PC-3 (cell line): ENCODE data around the gene SENP3. TPM values are rescaled to one million over a fixed set of nuclear protein-coding genes. Genes with fewer than 3 reads are reported as not detected.
A peak's percentile ranks its signal among the peaks of the same experiment; 100 is the strongest.

Experiments
- ATAC-seq: fragments of 200-7000 bp; cut with Tn5 transposase; 2 replicates; pipeline ENCODE4 v1.9.1; 2020; ENCODE audit warnings: mild to moderate bottlenecking, moderate library complexity
- BruUV-seq: library from RNA; stranded (reverse); fragments of 400-500 nt; replicated peaks from 2 replicates; lab custom pipeline; 2021; lab: Mats Ljungman, UMichigan
- CTCF ChIA-PET: fragments of 300-600 bp; sonication (Branson Sonifier 250); formaldehyde crosslinking; loops from one replicate; lab custom pipeline; 2022; ENCODE audit warnings: antibody characterized with exemption; lab: Charles Lee
- POLR2A ChIA-PET: fragments of 300-600 bp; sonication (Branson Sonifier 250); formaldehyde crosslinking; loops from one replicate; lab custom pipeline; 2022; ENCODE audit warnings: antibody characterized with exemption; ENCODE audit not compliant: unreplicated experiment; lab: Charles Lee
- DNase-seq: peaks from one replicate; pipeline ENCODE4 v3.0.0-alpha.2; 2015
- H2AFZ ChIP-seq: fragments of 300-600 bp; sonication (generic); 2 replicates; pipeline ENCODE4 v1.6.0; 2016; ENCODE audit warnings: antibody characterized with exemption, low read length
- H3F3A ChIP-seq: fragments of 300-600 bp; sonication (generic); one replicate; pipeline ENCODE4 v1.6.0; 2017; ENCODE audit warnings: antibody characterized with exemption, low read length, control low read depth, mild to moderate bottlenecking; ENCODE audit not compliant: unreplicated experiment
- H3K27ac ChIP-seq: fragments of 300-600 bp; sonication (generic); 2 replicates; pipeline ENCODE4 v1.5.1; 2016; ENCODE audit warnings: mild to moderate bottlenecking, low read length
- H3K27me3 ChIP-seq: fragments of 300-600 bp; sonication (generic); 2 replicates; pipeline ENCODE4 v1.6.1; 2016; ENCODE audit warnings: low read length, mixed read lengths
- H3K36me3 ChIP-seq: fragments of 300-600 bp; sonication (generic); 2 replicates; pipeline ENCODE4 v1.6.1; 2016; ENCODE audit warnings: low read depth, mixed run types, low read length, mixed read lengths
- H3K4me1 ChIP-seq: fragments of 300-600 bp; sonication (generic); 2 replicates; pipeline ENCODE4 v1.5.1; 2016; ENCODE audit warnings: low read length; ENCODE audit not compliant: insufficient read depth
- H3K4me2 ChIP-seq: fragments of 300-600 bp; sonication (generic); 2 replicates; pipeline ENCODE4 v1.6.0; 2016; ENCODE audit warnings: low read length
- H3K4me3 ChIP-seq: fragments of 300-600 bp; sonication (generic); 2 replicates; pipeline ENCODE4 v1.5.1; 2016; ENCODE audit warnings: mild to moderate bottlenecking, low read length, mixed read lengths
- H3K79me2 ChIP-seq: fragments of 300-600 bp; sonication (generic); 2 replicates; pipeline ENCODE4 v1.6.1; 2017; ENCODE audit warnings: low read length, mixed read lengths
- H3K9ac ChIP-seq: fragments of 300-600 bp; sonication (generic); 2 replicates; pipeline ENCODE4 v1.6.0; 2016; ENCODE audit warnings: mild to moderate bottlenecking, low read length
- H3K9me2 ChIP-seq: fragments of 300-600 bp; sonication (generic); replicated peaks from 2 replicates; pipeline ENCODE4 v1.6.1; 2016; ENCODE audit warnings: mixed run types, low read length, mixed read lengths
- H3K9me3 ChIP-seq: fragments of 300-600 bp; sonication (generic); 2 replicates; pipeline ENCODE4 v1.6.1; 2016; ENCODE audit warnings: low read length, mixed read lengths
- H4K20me1 ChIP-seq: fragments of 300-600 bp; sonication (generic); 2 replicates; pipeline ENCODE4 v1.6.1; 2016; ENCODE audit warnings: low read length, mixed read lengths
- CTCF ChIP-seq: fragments of 300-600 bp; sonication (generic); conservative IDR thresholded peaks from 2 replicates; pipeline ENCODE4 v1.5.1; 2017; ENCODE audit warnings: antibody characterized with exemption, low read depth, mild to moderate bottlenecking, low read length
- EZH2 ChIP-seq: fragments of 300-600 bp; sonication (generic); IDR thresholded peaks from one replicate; pipeline ENCODE4 v1.6.1; 2017; ENCODE audit warnings: antibody characterized with exemption, mild to moderate bottlenecking, low read length; ENCODE audit not compliant: unreplicated experiment
- EZH2phosphoT487 ChIP-seq: fragments of 300-600 bp; sonication (generic); IDR thresholded peaks from 2 replicates; pipeline ENCODE4 v1.6.1; 2018; ENCODE audit warnings: mild to moderate bottlenecking, antibody characterized with exemption, low read length, borderline replicate concordance
- intact Hi-C: fragments of 100-400 bp; cut with micrococcal nuclease; formaldehyde crosslinking; loops from 2 replicates; pipeline ENCODE4 v1.9.0; 2023
- total RNA-seq: library from RNA; depleted of rRNA; stranded (reverse); fragments of >200 nt; gene quantifications from 2 replicates; pipeline ENCODE4 v1.2.3, GENCODE V29; 2014

Gene SENP3
- total RNA-seq, 1 experiment from 2014 or later = 82.8 TPM

- Histone ChIP-seq H3K27ac (no peak overlapping the region), H3K4me2 (no peak overlapping the region), H3K9me3 (no peaks in the 10 kb centered on the region), H3K27me3 (no peaks in the 10 kb centered on the region), H3F3A (no peaks in the 10 kb centered on the region), H3K9me2 (no peaks in the 10 kb centered on the region), H3K36me3 (peaks cover 6% of the 10 kb centered on the region; the same call in 1 of the 2 replicates), H3K9ac (no peak overlapping the region), H4K20me1 (peaks cover 8% of the 10 kb centered on the region; the same call in 1 of the 2 replicates), H3K79me2 (peaks cover 34% of the 10 kb centered on the region), H2AFZ (no peak overlapping the region), H3K4me3 (no peak overlapping the region), H3K4me1 (no peaks in the 10 kb centered on the region)
- ATAC-seq (no peak), DNase-seq (no peak)
- BruUV-seq = no TSS peak
- no peak for TF ChIP-seq EZH2phosphoT487
- no peak for TF ChIP-seq EZH2
- TF ChIP-seq CTCF = no peak
- intact Hi-C loops = no loop called here
- ChIA-PET POLR2A (no interaction called here), CTCF (no interaction called here)
Measured at GRCh38 chr17:7606280-7606679, 44.6 kb downstream of the SENP3 start.

GRCh38 chr17:7610641-7611040 lies 48.9 kb downstream of the SENP3 start:
- Histone ChIP-seq H3K9me2 (no peaks in the 10 kb centered on the region), H3K4me2 (no peak overlapping the region), H3F3A (no peaks in the 10 kb centered on the region), H3K36me3 (no peaks in the 10 kb centered on the region; the same call in 1 of the 2 replicates), H3K79me2 (peaks cover 65% of the 10 kb centered on the region), H3K27me3 (no peaks in the 10 kb centered on the region), H3K9ac (no peak overlapping the region), H3K4me3 (no peak overlapping the region), H3K9me3 (no peaks in the 10 kb centered on the region), H4K20me1 (peaks cover 8% of the 10 kb centered on the region; the same call in 1 of the 2 replicates), H3K4me1 (peaks cover 19% of the 10 kb centered on the region), H2AFZ (no peak overlapping the region), H3K27ac (no peak overlapping the region)
- no peak for DNase-seq
- no TSS peak for BruUV-seq
- no peak for TF ChIP-seq EZH2phosphoT487
- no peak for TF ChIP-seq EZH2
- TF ChIP-seq CTCF = no peak
- ATAC-seq = no peak
- intact Hi-C loops = no loop called here
- ChIA-PET POLR2A (no interaction called here), CTCF (no interaction called here)

GRCh38 chr17:7611635-7612293 lies 50.0 kb downstream of the SENP3 start:
- Histone ChIP-seq H3K27ac (no peak overlapping the region), H2AFZ (no peak overlapping the region), H3K9ac (no peak overlapping the region), H4K20me1 (peaks cover 8% of the 10 kb centered on the region; the same call in 1 of the 2 replicates), H3K9me2 (no peaks in the 10 kb centered on the region), H3F3A (no peaks in the 10 kb centered on the region), H3K27me3 (no peaks in the 10 kb centered on the region), H3K9me3 (no peaks in the 10 kb centered on the region), H3K4me1 (peaks cover 19% of the 10 kb centered on the region), H3K4me3 (peak overlapping the region; percentile 95; the same call in 1 of the 2 replicates), H3K79me2 (peaks cover 59% of the 10 kb centered on the region), H3K36me3 (no peaks in the 10 kb centered on the region), H3K4me2 (peak overlapping the region; percentile 91)
- intact Hi-C loops = no loop called here
- BruUV-seq = no TSS peak
- CTCF ChIA-PET = no interaction called here
- ATAC-seq (no peak), DNase-seq (no peak)
- no peak for TF ChIP-seq EZH2phosphoT487
- no peak for TF ChIP-seq CTCF
- TF ChIP-seq EZH2 = no peak
- POLR2A ChIA-PET = no interaction called here
